HEK293T (cell line): Measurements from ENCODE around the gene LCN1.

Source experiments
- BHLHE40 ChIP-seq: fragments of 450-650 bp; IDR thresholded peaks from 2 replicates; pipeline ENCODE4 v1.6.1; 2016; ENCODE audit warnings: mild to moderate bottlenecking, moderate library complexity, borderline replicate concordance
- FOXK2 ChIP-seq: fragments of 450-650 bp; IDR thresholded peaks from 2 replicates; pipeline ENCODE4 v1.6.1; 2016; ENCODE audit warnings: mild to moderate bottlenecking

- TF ChIP-seq FOXK2 (no peak), BHLHE40 (no peak)
These were observed 40.3 kb upstream of the LCN1 start for GRCh38 chr9:135480940-135481310.
